ENCODE results near the gene CATSPER3.

DNA sequence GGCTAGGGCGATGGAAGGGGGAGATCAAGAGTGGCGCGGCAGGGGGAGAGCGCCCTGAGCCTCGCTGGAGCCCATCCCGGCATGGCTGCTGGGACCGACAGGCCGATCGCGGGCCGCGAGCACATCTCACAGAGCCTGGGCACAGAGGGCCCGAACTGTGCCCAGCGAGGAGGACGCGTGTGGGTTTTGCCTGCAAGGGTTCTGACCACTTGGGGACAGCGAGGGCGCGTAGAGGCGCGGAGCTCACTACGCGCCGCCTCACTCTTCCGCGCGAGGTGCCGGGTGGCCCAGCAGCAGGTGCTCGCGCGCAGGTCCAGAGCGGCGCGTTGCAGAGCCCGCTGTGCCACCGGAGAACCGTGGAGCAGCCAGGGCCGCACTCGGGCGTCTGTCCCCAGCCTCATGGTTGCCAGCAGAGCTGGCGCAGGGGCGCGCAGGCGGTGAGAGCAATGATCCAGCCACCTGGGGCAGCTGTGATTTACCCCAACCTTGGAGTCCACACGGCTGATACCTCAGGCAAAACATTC lies 82.6 kb downstream of the CATSPER3 start:
- TF ChIP-seq POLR2A (IDR thresholded peaks at IDR 0.05; ENCODE audit: low read depth, low read length) (no peak), POLR2AphosphoS5 (IDR thresholded peaks at IDR 0.05; ENCODE audit: low read depth, low read length) (no peak), TAF1 (IDR thresholded peaks at IDR 0.05; ENCODE audit: borderline replicate concordance, low read depth, low read length) (no peak)

All from GM12892 (cell line).